Lung (tissue), 12 donors: ENCODE measurements around the gene JKAMP. TPM values are rescaled to one million over a fixed set of nuclear protein-coding genes. Genes with fewer than 3 reads are reported as not detected.

Experiments used
- ATAC-seq: fragments of 200-7000 bp; cut with Tn5 transposase; one replicate; pipeline ENCODE4 v1.9.1; 2020; ENCODE audit warnings: moderate number of reproducible peaks; ENCODE audit not compliant: insufficient read depth, low FRiP score
- DNase-seq, 3 donors: peaks; one replicate each; pipeline ENCODE4 v3.0.0-alpha.2; 2013 to 2017
- H3K27ac ChIP-seq, 2 donors: one replicate each; pipeline ENCODE4 v1.5.1; 2013; ENCODE audit warnings: mild to moderate bottlenecking in 2 of 2, moderate library complexity in 2 of 2, control low read depth in 1 of 2, inconsistent platforms in 1 of 2, low read depth in 1 of 2, low read length in 1 of 2
- H3K27me3 ChIP-seq, 3 donors: one replicate each; pipeline ENCODE4 v1.5.1; 2013; ENCODE audit warnings: low read length in 2 of 3; ENCODE audit not compliant: control insufficient read depth in 3 of 3, insufficient read depth in 3 of 3
- H3K36me3 ChIP-seq, 4 donors: one replicate each; pipeline ENCODE4 v1.5.1; 2013; ENCODE audit warnings: low read length in 4 of 4, mild to moderate bottlenecking in 1 of 4, moderate library complexity in 1 of 4; ENCODE audit not compliant: control insufficient read depth in 4 of 4, insufficient read depth in 4 of 4
- H3K4me1 ChIP-seq, 5 donors: one replicate each; pipeline ENCODE4 v1.5.1; 2013; ENCODE audit warnings: low read length in 5 of 5, mild to moderate bottlenecking in 2 of 5, moderate library complexity in 1 of 5; ENCODE audit not compliant: control insufficient read depth in 5 of 5, insufficient read depth in 5 of 5
- H3K4me3 ChIP-seq: one replicate; pipeline ENCODE4 v1.5.1; 2013; ENCODE audit warnings: mild to moderate bottlenecking, control low read depth, moderate library complexity
- H3K9ac ChIP-seq, 2 donors: one replicate each; pipeline ENCODE4 v1.5.1; 2013; ENCODE audit warnings: low read length in 2 of 2, control low read depth in 1 of 2; ENCODE audit not compliant: insufficient read depth in 1 of 2
- H3K9me3 ChIP-seq, 4 donors: one replicate each; pipeline ENCODE4 v1.5.1; 2013; ENCODE audit warnings: low read length in 3 of 4, mild to moderate bottlenecking in 1 of 4, moderate library complexity in 1 of 4; ENCODE audit not compliant: control insufficient read depth in 4 of 4, insufficient read depth in 3 of 4
- WGBS, 2 donors: extraction: QIAGEN DNeasy Blood & Tissue Kit; methylation state at CpG; one replicate each; pipeline ENCODE4 v1.1.7; 2013; 5-methylcytosine and 5-hydroxymethylcytosine counted together
- polyA plus RNA-seq, 2 donors: library from polyadenylated mRNA; stranded (reverse); fragments of 200-250 nt; gene quantifications; one replicate each; pipeline ENCODE4 v1.2.1, GENCODE V29; 2013
- total RNA-seq, 2 donors: library from RNA; depleted of rRNA in 1 of 2; stranded (reverse); fragments of >200 nt in 1 of 2; gene quantifications; one replicate each; pipeline ENCODE4 v1.2.1, GENCODE V29; 2014 to 2021
- TF ChIP-seq, protein P1 (sequence below): IDR thresholded peaks from 2 replicates; pipeline ENCODE4 v1.5.1; 2012; ENCODE audit warnings: mild to moderate bottlenecking; ENCODE audit errors: control extremely low read depth, extremely low read depth
- donor health status: control.
- donor health status: control.
- donor health status: Bipolar disorder and iron deficiency.
- donor health status: healthy.
- donor health status: DM: yes; HTN: yes; CAD: no.

The JKAMP gene
- total and polyA plus RNA-seq, 4 donors: 21.8 to 111 (median 38.7) TPM

- 76 to 77% methylated on average over 2 of the region's 2 CpGs for WGBS, 2 donors
- H3K9ac ChIP-seq: no peak overlapping the region
- no peak for ATAC-seq
- no peak overlapping the region for H3K27ac ChIP-seq
- H3K4me1 ChIP-seq: no peaks in the 10 kb centered on the region
- no peaks in the 10 kb centered on the region for H3K36me3 ChIP-seq
- no peak for DNase-seq
- no peaks in the 10 kb centered on the region for H3K27me3 ChIP-seq
- H3K4me3 ChIP-seq: no peak overlapping the region
- H3K9me3 ChIP-seq: peaks cover 0 to 4% (median 0%) of the 10 kb centered on the region in 4 donors
- TF ChIP-seq, protein P1, sequence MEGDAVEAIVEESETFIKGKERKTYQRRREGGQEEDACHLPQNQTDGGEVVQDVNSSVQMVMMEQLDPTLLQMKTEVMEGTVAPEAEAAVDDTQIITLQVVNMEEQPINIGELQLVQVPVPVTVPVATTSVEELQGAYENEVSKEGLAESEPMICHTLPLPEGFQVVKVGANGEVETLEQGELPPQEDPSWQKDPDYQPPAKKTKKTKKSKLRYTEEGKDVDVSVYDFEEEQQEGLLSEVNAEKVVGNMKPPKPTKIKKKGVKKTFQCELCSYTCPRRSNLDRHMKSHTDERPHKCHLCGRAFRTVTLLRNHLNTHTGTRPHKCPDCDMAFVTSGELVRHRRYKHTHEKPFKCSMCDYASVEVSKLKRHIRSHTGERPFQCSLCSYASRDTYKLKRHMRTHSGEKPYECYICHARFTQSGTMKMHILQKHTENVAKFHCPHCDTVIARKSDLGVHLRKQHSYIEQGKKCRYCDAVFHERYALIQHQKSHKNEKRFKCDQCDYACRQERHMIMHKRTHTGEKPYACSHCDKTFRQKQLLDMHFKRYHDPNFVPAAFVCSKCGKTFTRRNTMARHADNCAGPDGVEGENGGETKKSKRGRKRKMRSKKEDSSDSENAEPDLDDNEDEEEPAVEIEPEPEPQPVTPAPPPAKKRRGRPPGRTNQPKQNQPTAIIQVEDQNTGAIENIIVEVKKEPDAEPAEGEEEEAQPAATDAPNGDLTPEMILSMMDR: no peak
Observed at GRCh38 chr14:59529189-59529588, 44.9 kb downstream of the JKAMP start.

- peaks cover 0 to 6% (median 0%) of the 10 kb centered on the region in 4 donors for H3K9me3 ChIP-seq
- H3K27ac ChIP-seq: no peak overlapping the region
- TF ChIP-seq, protein P1: no peak
- ATAC-seq (no peak), DNase-seq (no peak)
- H3K9ac ChIP-seq: no peak overlapping the region
- H3K4me1 ChIP-seq: no peaks in the 10 kb centered on the region
- H3K27me3 ChIP-seq: no peaks in the 10 kb centered on the region
- H3K4me3 ChIP-seq: no peak overlapping the region
- no peaks in the 10 kb centered on the region for H3K36me3 ChIP-seq
Observed at GRCh38 chr14:59530349-59530748, 46.0 kb downstream of the JKAMP start.

- no peak overlapping the region for H3K4me3 ChIP-seq
- peaks cover 0 to 6% (median 0%) of the 10 kb centered on the region in 4 donors for H3K9me3 ChIP-seq
- H3K4me1 ChIP-seq: no peaks in the 10 kb centered on the region
- ATAC-seq (no peak), DNase-seq (no peak)
- no peak overlapping the region for H3K27ac ChIP-seq
- no peaks in the 10 kb centered on the region for H3K36me3 ChIP-seq
- TF ChIP-seq, protein P1: no peak
- H3K9ac ChIP-seq: no peak overlapping the region
- 77 to 83% methylated on average over 1 of the region's 1 CpG for WGBS, 2 donors
- no peaks in the 10 kb centered on the region for H3K27me3 ChIP-seq
Observed at GRCh38 chr14:59532419-59532818, 48.1 kb downstream of the JKAMP start.

- WGBS, 2 donors: 73 to 82% methylated on average over 7 of the region's 7 CpGs
- no peak overlapping the region for H3K4me3 ChIP-seq
- no peak overlapping the region for H3K27ac ChIP-seq
- TF ChIP-seq, protein P1: no peak
- no peaks in the 10 kb centered on the region for H3K4me1 ChIP-seq
- peak in 1 of 3 donors; percentile 5 for DNase-seq
- H3K9ac ChIP-seq: no peak overlapping the region
- no peaks in the 10 kb centered on the region for H3K36me3 ChIP-seq
- H3K9me3 ChIP-seq: peaks cover 0 to 2% (median 0%) of the 10 kb centered on the region in 4 donors
- H3K27me3 ChIP-seq: no peaks in the 10 kb centered on the region
- no peak for ATAC-seq
Observed at GRCh38 chr14:59534361-59534987, 50.2 kb downstream of the JKAMP start.
